ENCODE results near the gene EEFSEC. TPM values are rescaled to one million over a fixed set of nuclear protein-coding genes. Genes with fewer than 3 reads are reported as not detected.

EEFSEC gene
- total RNA-seq, 1 donor from 2014 or later: 6.1 TPM

DNA sequence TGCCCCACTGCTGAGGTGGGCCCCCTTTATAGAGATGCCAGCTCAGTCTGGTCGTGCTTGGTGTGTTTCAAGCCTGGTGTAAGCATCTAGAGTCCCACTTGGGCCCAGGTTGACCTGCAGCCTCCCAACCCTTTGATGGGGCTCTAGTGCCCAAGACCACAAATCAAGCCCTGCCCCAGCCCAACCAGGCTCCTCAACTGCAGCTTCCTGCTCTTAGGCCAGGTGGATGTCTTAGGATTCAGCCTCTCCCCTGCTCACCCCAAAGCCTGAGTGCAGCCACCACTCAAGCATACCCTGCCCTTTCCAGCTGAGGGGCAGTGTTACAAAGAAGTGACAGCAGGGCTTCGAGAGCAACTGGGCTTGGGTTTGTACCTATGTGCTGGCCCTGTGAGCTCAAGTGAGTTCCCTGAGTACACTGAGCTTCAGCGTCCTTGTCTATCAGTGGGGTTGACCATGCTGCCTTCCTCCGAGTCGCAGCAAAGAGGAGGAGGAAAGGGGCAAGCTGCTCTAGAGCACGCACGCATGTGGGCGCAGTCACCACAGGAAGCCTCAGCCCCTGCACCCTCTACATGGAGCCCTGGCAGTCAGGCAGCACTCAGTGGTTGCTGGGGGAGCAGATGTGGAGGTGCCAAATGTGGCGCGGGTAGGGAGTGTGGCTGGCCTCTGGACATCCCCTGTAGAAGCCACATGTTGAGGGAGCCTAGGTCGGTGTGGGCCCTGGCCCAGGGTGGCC is 120.7 kb downstream of the EEFSEC start:
- Histone ChIP-seq H3K4me1 (ENCODE audit: insufficient read depth, low read length) (peaks cover 42% of the 10 kb centered on the region), H3K9ac (ENCODE audit: low read length) (no peak overlapping the region), H3K27me3 (ENCODE audit: insufficient read depth, low read length) (no peaks in the 10 kb centered on the region), H2AFZ (ENCODE audit: low read depth, low read length) (no peak overlapping the region), H4K20me1 (ENCODE audit: insufficient read depth, low read length) (no peaks in the 10 kb centered on the region), H3K36me3 (ENCODE audit: insufficient read depth, low read length) (no peaks in the 10 kb centered on the region), H3K4me3 (ENCODE audit: insufficient read depth, low read depth, low read length) (no peak overlapping the region), H3K27ac (ENCODE audit: low read depth, low read length) (no peak overlapping the region), H3K9me3 (ENCODE audit: insufficient read depth, low read depth, low read length) (no peaks in the 10 kb centered on the region), H3K79me2 (ENCODE audit: insufficient read depth, low read length) (no peaks in the 10 kb centered on the region), H3K4me2 (ENCODE audit: low read length) (peak overlapping the region; percentile 74)
- no peak for FAIRE-seq
- peaks cover 5% of the 10 kb centered on the region for H3K36me3 Mint-ChIP-seq (ENCODE audit: low read depth, unreplicated experiment)
- H3K27me3 Mint-ChIP-seq (ENCODE audit: low read depth, unreplicated experiment): peaks cover 15% of the 10 kb centered on the region
- H3K27ac Mint-ChIP-seq (ENCODE audit: unreplicated experiment): no peak overlapping the region
- TF ChIP-seq EZH2 (IDR thresholded peaks at IDR 0.05; ENCODE audit: insufficient read depth, low read length): no peak
- TF ChIP-seq, protein P1, sequence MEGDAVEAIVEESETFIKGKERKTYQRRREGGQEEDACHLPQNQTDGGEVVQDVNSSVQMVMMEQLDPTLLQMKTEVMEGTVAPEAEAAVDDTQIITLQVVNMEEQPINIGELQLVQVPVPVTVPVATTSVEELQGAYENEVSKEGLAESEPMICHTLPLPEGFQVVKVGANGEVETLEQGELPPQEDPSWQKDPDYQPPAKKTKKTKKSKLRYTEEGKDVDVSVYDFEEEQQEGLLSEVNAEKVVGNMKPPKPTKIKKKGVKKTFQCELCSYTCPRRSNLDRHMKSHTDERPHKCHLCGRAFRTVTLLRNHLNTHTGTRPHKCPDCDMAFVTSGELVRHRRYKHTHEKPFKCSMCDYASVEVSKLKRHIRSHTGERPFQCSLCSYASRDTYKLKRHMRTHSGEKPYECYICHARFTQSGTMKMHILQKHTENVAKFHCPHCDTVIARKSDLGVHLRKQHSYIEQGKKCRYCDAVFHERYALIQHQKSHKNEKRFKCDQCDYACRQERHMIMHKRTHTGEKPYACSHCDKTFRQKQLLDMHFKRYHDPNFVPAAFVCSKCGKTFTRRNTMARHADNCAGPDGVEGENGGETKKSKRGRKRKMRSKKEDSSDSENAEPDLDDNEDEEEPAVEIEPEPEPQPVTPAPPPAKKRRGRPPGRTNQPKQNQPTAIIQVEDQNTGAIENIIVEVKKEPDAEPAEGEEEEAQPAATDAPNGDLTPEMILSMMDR (IDR thresholded peaks at IDR 0.05; ENCODE audit: insufficient read depth, low read depth, low read length): no peak
- H3K4me1 Mint-ChIP-seq (ENCODE audit: low read depth, unreplicated experiment): peaks cover 22% of the 10 kb centered on the region
- DNase-seq (ENCODE audit: low read depth): no peak
- no peak overlapping the region for H3K4me3 Mint-ChIP-seq (ENCODE audit: unreplicated experiment)
- H3K9me3 Mint-ChIP-seq (ENCODE audit: unreplicated experiment): peaks cover 2% of the 10 kb centered on the region

DNA sequence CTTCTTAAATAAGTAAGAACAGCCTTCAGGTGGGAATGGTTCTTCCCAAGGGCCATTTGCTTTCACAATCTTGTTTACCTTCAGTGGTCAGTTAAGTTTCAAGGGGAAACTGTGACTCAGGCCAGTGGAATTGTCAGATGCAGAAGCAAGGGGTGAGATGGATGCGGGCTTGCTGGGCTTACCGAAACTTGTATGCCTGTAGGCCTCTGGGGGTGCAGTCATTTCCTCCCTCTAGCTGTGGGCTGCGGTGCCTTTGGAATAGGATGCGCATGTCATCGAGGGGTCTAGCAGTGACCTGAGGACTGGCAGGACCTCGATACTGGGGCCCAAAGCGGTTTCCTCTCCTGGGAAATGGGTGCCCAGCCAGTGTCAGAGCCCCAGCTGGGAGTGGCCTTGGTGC is 121.6 kb downstream of the EEFSEC start:
- TF ChIP-seq, protein P1 (IDR thresholded peaks at IDR 0.05; ENCODE audit: insufficient read depth, low read depth, low read length): peak; percentile 7
- TF ChIP-seq EZH2 (IDR thresholded peaks at IDR 0.05; ENCODE audit: insufficient read depth, low read length): no peak
- no peaks in the 10 kb centered on the region for H4K20me1 ChIP-seq (ENCODE audit: insufficient read depth, low read length)
- H3K27ac ChIP-seq (ENCODE audit: low read depth, low read length): peak overlapping the region; percentile 5
- Mint-ChIP-seq H3K36me3 (ENCODE audit: low read depth, unreplicated experiment) (peaks cover 5% of the 10 kb centered on the region), H3K27me3 (ENCODE audit: low read depth, unreplicated experiment) (peaks cover 15% of the 10 kb centered on the region), H3K4me1 (ENCODE audit: low read depth, unreplicated experiment) (peaks cover 24% of the 10 kb centered on the region), H3K9me3 (ENCODE audit: unreplicated experiment) (peaks cover 2% of the 10 kb centered on the region), H3K4me3 (ENCODE audit: unreplicated experiment) (no peak overlapping the region), H3K27ac (ENCODE audit: unreplicated experiment) (peak overlapping the region; percentile 6)
- H3K9me3 ChIP-seq (ENCODE audit: insufficient read depth, low read depth, low read length): no peaks in the 10 kb centered on the region
- no peak overlapping the region for H3K9ac ChIP-seq (ENCODE audit: low read length)
- FAIRE-seq (peak; percentile 90), DNase-seq (ENCODE audit: low read depth) (peak; percentile 96)
- no peaks in the 10 kb centered on the region for H3K36me3 ChIP-seq (ENCODE audit: insufficient read depth, low read length)
- H3K79me2 ChIP-seq (ENCODE audit: insufficient read depth, low read length): no peaks in the 10 kb centered on the region
- H3K27me3 ChIP-seq (ENCODE audit: insufficient read depth, low read length): no peaks in the 10 kb centered on the region
- H3K4me2 ChIP-seq (ENCODE audit: low read length): peak overlapping the region; percentile 74
- H2AFZ ChIP-seq (ENCODE audit: low read depth, low read length): no peak overlapping the region
- peaks cover 49% of the 10 kb centered on the region for H3K4me1 ChIP-seq (ENCODE audit: insufficient read depth, low read length)
- H3K4me3 ChIP-seq (ENCODE audit: insufficient read depth, low read depth, low read length): no peak overlapping the region
